PC-9 (cell line): ENCODE measurements around the gene NTM. TPM values are rescaled to one million over a fixed set of nuclear protein-coding genes. Genes with fewer than 3 reads are reported as not detected.

Source experiments
- BruUV-seq: library from RNA; stranded (reverse); fragments of 400-500 nt; replicated peaks from 2 replicates; lab custom pipeline; 2021; lab: Mats Ljungman, UMichigan
- CTCF ChIA-PET: fragments of 300-600 bp; sonication (Branson Sonifier 250); formaldehyde crosslinking; loops from one replicate; lab custom pipeline; 2022; ENCODE audit warnings: antibody characterized with exemption; lab: Charles Lee
- POLR2A ChIA-PET: fragments of 300-600 bp; sonication (Branson Sonifier 250); formaldehyde crosslinking; loops from one replicate; lab custom pipeline; 2022; ENCODE audit warnings: antibody characterized with exemption; ENCODE audit not compliant: unreplicated experiment; lab: Charles Lee
- DNase-seq, 2 experiments: peaks; one replicate each; pipeline versions ENCODE4 v3.0.0 to v3.0.0-alpha.2; 2015 to 2022; ENCODE audit warnings: mixed read lengths in 1 of 2
- H2AFZ ChIP-seq: fragments of 200-600 bp; sonication (generic); 2 replicates; pipeline ENCODE4 v1.8.1; 2017; ENCODE audit warnings: antibody characterized with exemption
- H3F3A ChIP-seq: fragments of 200-600 bp; sonication (generic); 2 replicates; pipeline ENCODE4 v1.8.1; 2017; ENCODE audit warnings: antibody characterized with exemption, mild to moderate bottlenecking, low read depth; ENCODE audit not compliant: insufficient read depth
- H3K27ac ChIP-seq: fragments of 200-600 bp; sonication (generic); 2 replicates; pipeline ENCODE4 v1.6.1; 2016; ENCODE audit warnings: mixed run types
- H3K27me3 ChIP-seq: fragments of 200-600 bp; sonication (generic); 2 replicates; pipeline ENCODE4 v1.6.1; 2016; ENCODE audit warnings: low read depth, mixed run types; ENCODE audit not compliant: insufficient read depth
- H3K36me3 ChIP-seq: fragments of 200-600 bp; sonication (generic); 2 replicates; pipeline ENCODE4 v1.6.1; 2016; ENCODE audit warnings: low read depth, mixed run types
- H3K4me1 ChIP-seq: fragments of 200-600 bp; sonication (generic); replicated peaks from 2 replicates; pipeline ENCODE4 v1.6.1; 2016; ENCODE audit warnings: mixed run types; ENCODE audit not compliant: insufficient read depth
- H3K4me2 ChIP-seq: fragments of 200-600 bp; sonication (generic); 2 replicates; pipeline ENCODE4 v1.6.1; 2017; ENCODE audit warnings: mixed run types
- H3K4me3 ChIP-seq: fragments of 200-600 bp; sonication (generic); 2 replicates; pipeline ENCODE4 v1.6.1; 2016; ENCODE audit warnings: mixed run types
- H3K79me2 ChIP-seq: fragments of 200-600 bp; sonication (generic); 2 replicates; pipeline ENCODE4 v1.6.1; 2017; ENCODE audit warnings: low read depth, mixed run types
- H3K9me2 ChIP-seq: fragments of 200-600 bp; sonication (generic); 2 replicates; pipeline ENCODE4 v1.8.1; 2017; ENCODE audit warnings: mild to moderate bottlenecking; ENCODE audit not compliant: insufficient read depth
- H3K9me3 ChIP-seq: fragments of 200-600 bp; sonication (generic); 2 replicates; pipeline ENCODE4 v1.8.1; 2016; ENCODE audit warnings: low read depth; ENCODE audit not compliant: insufficient read depth
- H4K20me1 ChIP-seq: fragments of 200-600 bp; sonication (generic); 2 replicates; pipeline ENCODE4 v1.8.1; 2017; ENCODE audit not compliant: insufficient read depth
- EZH2 ChIP-seq: fragments of 200-600 bp; sonication (generic); IDR thresholded peaks from 2 replicates; pipeline ENCODE4 v1.8.0; 2017; ENCODE audit warnings: antibody characterized with exemption, low read depth
- intact Hi-C: fragments of 100-400 bp; cut with micrococcal nuclease; formaldehyde crosslinking; loops from one replicate; pipeline ENCODE4 v1.10.0; 2022; ENCODE audit not compliant: unreplicated experiment
- total RNA-seq: library from RNA; stranded (reverse); gene quantifications from 2 replicates; pipeline ENCODE4 v1.2.3, GENCODE V29; 2021
- TF ChIP-seq, protein P1 (sequence below): fragments of 200-600 bp; sonication (generic); conservative IDR thresholded peaks from 2 replicates; pipeline ENCODE4 v1.6.1; 2017; ENCODE audit warnings: mixed run types, antibody characterized with exemption, mild to moderate bottlenecking, moderate library complexity

The NTM gene
- total RNA-seq, 1 experiment from 2014 or later, result not detected

DNA sequence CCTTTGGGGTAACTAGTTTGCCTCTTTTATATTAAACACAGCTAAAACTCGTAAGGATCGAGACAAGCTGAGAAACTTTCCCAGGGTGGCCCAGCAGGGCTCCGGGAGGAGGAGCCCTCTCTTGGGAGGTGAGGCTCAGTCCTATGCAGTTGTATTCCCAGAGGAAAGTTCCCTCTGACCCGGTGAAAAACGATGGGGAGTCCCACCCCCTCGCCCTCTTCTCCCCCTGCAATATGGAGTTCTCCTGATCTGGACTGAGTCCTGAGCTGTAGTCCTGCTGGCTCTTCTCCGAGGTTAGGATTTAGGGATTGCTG lies 1.3 kb downstream of the NTM start:
- POLR2A ChIA-PET, result interaction anchor here (0.6 kb wide), 1 partner anchor 1160 kb away, joined by 3 read pairs; no protein-coding TSS in a partner anchor
- Histone ChIP-seq H3K79me2 (no peaks in the 10 kb centered on the region), H4K20me1 (no peaks in the 10 kb centered on the region), H3K27me3 (peaks cover 74% of the 10 kb centered on the region), H3F3A (no peaks in the 10 kb centered on the region), H3K4me3 (no peak overlapping the region), H3K4me2 (no peak overlapping the region), H3K27ac (no peak overlapping the region), H2AFZ (no peak overlapping the region), H3K9me3 (no peaks in the 10 kb centered on the region), H3K36me3 (no peaks in the 10 kb centered on the region), H3K4me1 (no peaks in the 10 kb centered on the region), H3K9me2 (no peaks in the 10 kb centered on the region)
- intact Hi-C loops, result no loop called here
- no peak for TF ChIP-seq EZH2
- TF ChIP-seq, protein P1, sequence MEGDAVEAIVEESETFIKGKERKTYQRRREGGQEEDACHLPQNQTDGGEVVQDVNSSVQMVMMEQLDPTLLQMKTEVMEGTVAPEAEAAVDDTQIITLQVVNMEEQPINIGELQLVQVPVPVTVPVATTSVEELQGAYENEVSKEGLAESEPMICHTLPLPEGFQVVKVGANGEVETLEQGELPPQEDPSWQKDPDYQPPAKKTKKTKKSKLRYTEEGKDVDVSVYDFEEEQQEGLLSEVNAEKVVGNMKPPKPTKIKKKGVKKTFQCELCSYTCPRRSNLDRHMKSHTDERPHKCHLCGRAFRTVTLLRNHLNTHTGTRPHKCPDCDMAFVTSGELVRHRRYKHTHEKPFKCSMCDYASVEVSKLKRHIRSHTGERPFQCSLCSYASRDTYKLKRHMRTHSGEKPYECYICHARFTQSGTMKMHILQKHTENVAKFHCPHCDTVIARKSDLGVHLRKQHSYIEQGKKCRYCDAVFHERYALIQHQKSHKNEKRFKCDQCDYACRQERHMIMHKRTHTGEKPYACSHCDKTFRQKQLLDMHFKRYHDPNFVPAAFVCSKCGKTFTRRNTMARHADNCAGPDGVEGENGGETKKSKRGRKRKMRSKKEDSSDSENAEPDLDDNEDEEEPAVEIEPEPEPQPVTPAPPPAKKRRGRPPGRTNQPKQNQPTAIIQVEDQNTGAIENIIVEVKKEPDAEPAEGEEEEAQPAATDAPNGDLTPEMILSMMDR, result no peak
- no TSS peak for BruUV-seq
- DNase-seq, result no peak
- CTCF ChIA-PET, result no interaction called here

DNA sequence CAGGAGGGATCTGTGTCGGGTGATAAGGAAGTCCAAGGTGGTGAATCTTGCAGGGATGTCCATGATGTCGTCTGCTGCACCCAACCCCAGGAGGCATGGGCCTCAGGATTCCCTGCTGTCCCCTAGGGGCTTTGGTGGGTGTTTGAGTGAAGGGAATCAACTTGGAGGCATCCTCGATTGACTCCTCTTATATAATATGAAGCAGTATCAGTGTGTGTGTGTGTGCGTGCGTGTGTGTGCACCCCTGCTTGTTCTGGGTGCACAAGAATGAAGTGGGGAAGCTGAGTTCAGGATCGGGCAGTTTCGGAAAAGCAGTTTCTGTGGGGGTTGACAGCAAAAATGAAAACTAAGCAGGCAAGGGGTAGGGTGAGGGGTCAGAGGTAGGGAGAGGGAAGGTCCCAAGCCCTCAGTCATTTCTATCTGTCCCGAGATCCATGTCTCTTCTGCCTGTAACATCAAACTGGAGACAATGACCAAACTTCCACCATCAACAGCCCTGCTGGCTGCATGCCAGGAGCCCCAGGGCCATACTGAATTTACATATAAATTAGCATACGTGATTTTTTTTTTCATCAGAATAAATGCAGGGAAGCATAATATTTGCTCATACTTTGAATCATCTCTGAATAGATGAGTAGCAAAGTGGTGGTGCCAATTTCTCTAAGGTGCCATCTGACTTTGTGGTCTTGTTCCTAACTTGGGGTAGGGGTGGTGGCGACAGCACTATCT lies 2.0 kb downstream of the NTM start:
- no peaks in the 10 kb centered on the region for H3K4me1 ChIP-seq
- CTCF ChIA-PET, result no interaction called here

DNA sequence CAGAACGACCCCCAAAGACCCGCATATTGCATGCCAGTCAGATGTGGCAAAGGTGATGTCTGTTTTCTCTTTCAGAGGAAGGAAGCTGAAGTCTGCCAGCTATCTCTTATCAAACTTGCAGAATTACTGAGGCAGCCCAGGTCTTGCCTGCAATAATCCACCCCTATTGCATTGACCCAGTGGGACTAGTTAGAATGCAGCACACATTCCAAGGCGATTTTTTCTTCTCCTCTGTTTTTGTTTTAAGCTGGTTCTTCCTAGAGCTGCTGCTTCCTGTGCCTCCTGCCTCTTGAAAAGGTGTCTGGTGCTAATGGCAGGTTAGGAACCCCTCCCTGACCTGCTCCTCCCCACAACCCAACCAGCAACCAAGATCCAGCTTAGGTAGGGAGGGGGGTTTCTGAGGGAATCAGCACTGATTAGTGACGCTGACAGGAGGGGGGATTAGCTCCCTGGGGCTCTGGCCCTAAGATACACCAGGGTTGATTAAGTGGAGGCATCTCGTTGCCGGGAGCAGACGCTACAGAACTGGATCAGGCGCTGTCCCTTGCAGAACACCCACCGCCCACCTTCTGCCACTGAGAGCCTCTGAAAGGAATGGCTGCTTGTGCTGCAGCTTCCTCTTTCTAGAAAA lies 2.8 kb downstream of the NTM start:
- Histone ChIP-seq H3K9me2 (no peaks in the 10 kb centered on the region), H3K27me3 (peaks cover 71% of the 10 kb centered on the region), H3F3A (no peaks in the 10 kb centered on the region), H3K4me1 (no peaks in the 10 kb centered on the region), H3K36me3 (no peaks in the 10 kb centered on the region), H4K20me1 (no peaks in the 10 kb centered on the region), H3K4me2 (no peak overlapping the region), H3K4me3 (no peak overlapping the region), H3K9me3 (no peaks in the 10 kb centered on the region), H2AFZ (no peak overlapping the region), H3K79me2 (no peaks in the 10 kb centered on the region), H3K27ac (no peak overlapping the region)
- ChIA-PET CTCF (no interaction called here), POLR2A (no interaction called here)
- intact Hi-C loops, result no loop called here
- TF ChIP-seq EZH2, result no peak
- TF ChIP-seq, protein P1, result no peak
- no peak for DNase-seq
- BruUV-seq, result no TSS peak

More for the DNA sequence above, 2.0 kb downstream of the NTM start:
- Histone ChIP-seq H2AFZ (no peak overlapping the region), H3F3A (no peaks in the 10 kb centered on the region), H3K36me3 (no peaks in the 10 kb centered on the region), H3K27ac (no peak overlapping the region), H4K20me1 (no peaks in the 10 kb centered on the region), H3K4me3 (no peak overlapping the region), H3K27me3 (peaks cover 74% of the 10 kb centered on the region), H3K9me2 (no peaks in the 10 kb centered on the region), H3K79me2 (no peaks in the 10 kb centered on the region), H3K4me2 (no peak overlapping the region), H3K9me3 (no peaks in the 10 kb centered on the region)
- no TSS peak for BruUV-seq
- intact Hi-C loops, result no loop called here
- no peak for TF ChIP-seq EZH2
- TF ChIP-seq, protein P1, result no peak
- no peak for DNase-seq
- POLR2A ChIA-PET, result interaction anchor here (0.6 kb wide), 1 partner anchor 1160 kb away, joined by 3 read pairs; no protein-coding TSS in a partner anchor
